Measurements from ENCODE around the gene RGS6. TPM values are rescaled to one million over a fixed set of nuclear protein-coding genes. Genes with fewer than 3 reads are reported as not detected.

Gene RGS6
- total RNA-seq, 4 donors from 2014 or later, result 0.50 to 6.5 (median 4.7) TPM

- H3K4me3 ChIP-seq, result no peak overlapping the region
- no peak for ATAC-seq
- no peak for TF ChIP-seq POLR2A (IDR thresholded peaks at IDR 0.05)
- TF ChIP-seq POLR2AphosphoS5 (IDR thresholded peaks at IDR 0.05), result no peak
- no peaks in the 10 kb centered on the region for H3K27me3 ChIP-seq
- H3K4me1 ChIP-seq, result peaks cover 0 to 12% (median 0%) of the 10 kb centered on the region in 3 donors
- H3K27ac ChIP-seq, result no peak overlapping the region
- H3K9me3 ChIP-seq, result no peaks in the 10 kb centered on the region
- no peaks in the 10 kb centered on the region for H3K36me3 ChIP-seq
- 75 to 89% methylated on average over 3 of the region's 3 CpGs for WGBS, 2 donors (ENCODE audit: low coverage in 1 of 2)
Measured at GRCh38 chr14:72270749-72271148, 338.5 kb downstream of the RGS6 start.

- ATAC-seq, result no peak
- Histone ChIP-seq H3K9me3 (no peaks in the 10 kb centered on the region), H3K36me3 (no peaks in the 10 kb centered on the region), H3K4me1 (peaks cover 0 to 3% (median 0%) of the 10 kb centered on the region in 3 donors), H3K27ac (no peak overlapping the region), H3K4me3 (no peak overlapping the region), H3K27me3 (no peaks in the 10 kb centered on the region)
- TF ChIP-seq CTCF (IDR thresholded peaks at IDR 0.05) (no peak), POLR2AphosphoS5 (IDR thresholded peaks at IDR 0.05) (no peak), POLR2A (IDR thresholded peaks at IDR 0.05) (no peak), EP300 (IDR thresholded peaks at IDR 0.05) (no peak)
- WGBS, 2 donors (ENCODE audit: low coverage in 1 of 2), result 89 to 90% methylated on average over 1 of the region's 1 CpG
Measured at GRCh38 chr14:72275242-72275641, 343.0 kb downstream of the RGS6 start.

GRCh38 chr14:72278316-72278715 is 346.1 kb downstream of the RGS6 start:
- WGBS, 2 donors (ENCODE audit: low coverage in 1 of 2), result 94 to 97% methylated on average over 3 of the region's 3 CpGs

DNA sequence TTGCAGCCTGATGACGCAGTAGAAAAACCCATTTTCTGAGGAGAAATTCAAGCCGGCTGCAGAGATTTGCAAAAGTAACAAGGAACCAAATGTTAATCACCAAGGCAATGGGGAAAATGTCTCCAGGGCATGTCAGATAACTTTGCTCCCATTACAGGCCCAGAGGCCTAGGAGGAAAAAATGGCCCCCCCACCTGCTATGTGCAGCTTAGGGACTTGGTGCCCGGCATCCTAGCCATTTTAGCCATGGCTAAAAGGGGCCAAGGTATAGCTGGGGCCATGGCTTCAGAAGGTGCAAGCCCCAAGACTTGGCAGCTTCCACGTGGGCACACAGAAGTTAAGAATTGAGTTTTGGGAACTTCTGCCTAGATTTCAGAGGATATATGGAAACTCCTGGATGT is 351.9 kb downstream of the RGS6 start:
- TF ChIP-seq POLR2AphosphoS5 (IDR thresholded peaks at IDR 0.05) (no peak), EP300 (IDR thresholded peaks at IDR 0.05) (no peak), CTCF (IDR thresholded peaks at IDR 0.05) (no peak), POLR2A (IDR thresholded peaks at IDR 0.05) (no peak)
- Histone ChIP-seq H3K4me3 (no peak overlapping the region), H3K27ac (no peak overlapping the region), H3K4me1 (no peaks in the 10 kb centered on the region), H3K36me3 (no peaks in the 10 kb centered on the region), H3K27me3 (no peaks in the 10 kb centered on the region), H3K9me3 (peaks cover 0 to 25% (median 0%) of the 10 kb centered on the region in 3 donors)
- 83 to 89% methylated on average over 2 to 3 of the region's 4 CpGs for WGBS, 2 donors (ENCODE audit: low coverage in 1 of 2)
- no peak for ATAC-seq

More at GRCh38 chr14:72278316-72278715, 346.1 kb downstream of the RGS6 start:
- Histone ChIP-seq H3K27ac (no peak overlapping the region), H3K4me3 (no peak overlapping the region), H3K27me3 (no peaks in the 10 kb centered on the region), H3K36me3 (no peaks in the 10 kb centered on the region), H3K4me1 (no peaks in the 10 kb centered on the region), H3K9me3 (no peaks in the 10 kb centered on the region)
- TF ChIP-seq POLR2AphosphoS5 (IDR thresholded peaks at IDR 0.05), result no peak
- TF ChIP-seq EP300 (IDR thresholded peaks at IDR 0.05), result no peak
- no peak for TF ChIP-seq CTCF (IDR thresholded peaks at IDR 0.05)
- TF ChIP-seq POLR2A (IDR thresholded peaks at IDR 0.05), result no peak
- ATAC-seq, result no peak

GRCh38 chr14:72290241-72290640 is 358.0 kb downstream of the RGS6 start:
- no peaks in the 10 kb centered on the region for H3K36me3 ChIP-seq
- WGBS, 2 donors (ENCODE audit: low coverage in 1 of 2), result 59 to 82% methylated on average over 3 to 4 of the region's 4 CpGs
- no peaks in the 10 kb centered on the region for H3K27me3 ChIP-seq
- no peaks in the 10 kb centered on the region for H3K4me1 ChIP-seq
- H3K4me3 ChIP-seq, result no peak overlapping the region
- TF ChIP-seq POLR2A (IDR thresholded peaks at IDR 0.05) (no peak), EP300 (IDR thresholded peaks at IDR 0.05) (no peak), POLR2AphosphoS5 (IDR thresholded peaks at IDR 0.05) (no peak), CTCF (IDR thresholded peaks at IDR 0.05) (no peak)
- no peak for ATAC-seq
- peaks cover 0 to 9% (median 0%) of the 10 kb centered on the region in 3 donors for H3K9me3 ChIP-seq
- H3K27ac ChIP-seq, result no peak overlapping the region
